HG03558 (cell line): ENCODE data around the gene ZNF19.
A peak's percentile ranks its signal among the peaks of the same experiment; 100 is the strongest.

ENCODE experiments used
- ATAC-seq: cut with Tn5 transposase; IDR thresholded peaks from one replicate; pipeline ENCODE4 v1.9.1; 2021; ENCODE audit warnings: moderate number of reproducible peaks; ENCODE audit not compliant: unreplicated experiment; ENCODE audit errors: extremely low read depth

ZNF19 gene

DNA sequence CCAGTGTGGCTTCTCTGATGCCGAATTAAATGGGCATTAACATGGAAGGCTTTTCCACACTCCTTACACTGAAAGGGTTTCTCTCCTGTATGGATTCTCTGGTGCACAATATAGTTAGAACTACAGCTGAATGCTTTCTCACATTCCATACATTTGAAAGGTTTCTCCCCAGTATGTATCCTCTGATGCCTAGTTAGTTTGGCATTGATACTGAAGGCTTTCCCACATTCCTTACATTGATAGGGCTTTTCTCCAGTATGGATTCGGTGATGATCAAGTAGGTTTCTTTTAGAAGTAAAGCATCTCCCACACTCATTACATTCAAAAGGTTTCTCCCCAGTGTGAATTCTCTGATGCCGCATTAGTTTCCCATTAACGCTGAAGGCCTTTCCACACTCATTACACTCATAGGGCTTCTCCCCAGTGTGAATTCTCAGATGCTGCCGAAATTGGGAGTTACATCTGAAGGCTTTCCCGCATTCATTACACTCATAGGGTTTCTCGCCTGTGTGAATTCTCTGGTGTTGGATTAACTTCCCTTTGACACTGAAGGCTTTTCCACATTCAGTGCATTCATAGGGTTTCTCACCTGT, 40.8 kb downstream of the ZNF19 start:
- no peak for ATAC-seq

DNA sequence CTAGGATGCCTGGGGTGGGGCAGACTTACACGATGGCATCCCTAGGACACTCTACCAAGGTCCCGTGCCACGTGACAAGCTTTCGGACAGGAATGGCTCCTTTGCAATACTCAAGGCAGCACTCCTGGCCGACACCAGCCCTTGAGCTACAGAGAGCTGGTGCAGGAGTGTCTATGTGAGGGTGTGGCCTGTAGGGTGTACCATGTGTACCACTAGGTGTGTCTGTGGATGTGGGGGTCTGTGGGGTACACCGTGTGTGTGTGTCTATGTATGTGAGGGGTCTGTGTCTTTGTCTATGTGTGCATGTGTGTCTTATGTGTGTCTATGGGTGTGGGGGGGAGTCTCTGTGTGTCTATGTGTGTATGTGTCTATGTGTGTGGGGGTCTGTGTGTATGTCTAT, 45.4 kb downstream of the ZNF19 start:
- ATAC-seq = no peak

DNA sequence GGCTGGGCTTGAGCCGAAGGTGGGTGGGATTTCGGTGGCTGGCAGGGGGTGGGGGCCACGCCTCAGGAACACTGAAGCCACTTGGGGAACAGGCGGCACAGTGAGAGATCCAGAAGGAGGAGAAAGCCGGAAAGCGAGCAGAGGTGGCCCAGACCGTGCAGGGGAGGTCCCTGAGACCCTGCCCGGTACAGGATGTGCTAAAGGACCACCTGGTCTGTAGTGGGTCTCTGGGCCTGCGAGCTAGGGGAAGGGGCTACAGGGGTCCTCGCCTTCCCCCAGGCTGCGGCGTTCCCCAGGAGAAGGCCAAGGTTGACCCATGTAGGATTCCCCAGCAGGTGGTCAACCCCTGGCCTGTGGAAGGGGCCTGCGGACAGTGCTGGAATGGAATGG, 47.1 kb downstream of the ZNF19 start, which contains the start of gene TLE7:
TSS of gene TLE7 (minus strand) at position 4 of the 390 bp plus-strand sequence. CDS start 8,730 bp downstream, outside the sequence.
- no peak for ATAC-seq

DNA sequence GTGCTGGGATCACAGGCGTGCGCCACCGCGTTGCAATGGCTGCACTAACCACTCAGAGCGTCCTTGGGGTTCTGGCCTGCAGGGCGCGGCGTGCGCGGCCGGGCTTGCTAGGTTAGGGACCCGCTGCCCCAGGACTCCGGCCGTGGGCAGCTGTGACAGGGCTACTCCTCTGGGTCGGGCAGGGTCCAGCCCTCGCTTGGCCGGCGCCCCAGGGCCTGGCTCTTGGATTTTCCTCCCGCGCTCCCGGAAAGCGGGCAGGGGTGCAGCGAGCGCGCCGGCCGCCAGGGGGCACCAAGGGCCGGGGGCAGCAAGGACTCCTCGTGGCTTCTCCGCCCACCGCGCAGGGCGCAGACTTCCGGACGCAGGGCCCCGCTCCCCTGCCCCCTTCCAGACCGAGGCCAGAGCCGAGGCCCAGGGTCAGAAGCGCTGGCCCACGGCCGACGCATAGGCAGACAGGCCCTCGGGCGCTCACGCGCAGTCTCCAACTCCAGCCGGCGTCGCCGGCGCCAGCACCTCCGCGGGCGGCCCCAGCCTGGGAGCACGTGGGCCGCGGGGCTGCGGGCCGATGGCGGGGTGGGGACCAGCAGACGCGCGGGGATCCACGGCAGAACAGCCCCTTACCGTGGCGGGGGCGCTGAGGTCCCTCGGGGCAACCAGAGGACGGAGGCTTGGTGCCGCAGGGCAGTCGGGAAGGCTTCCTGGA, 47.6 kb downstream of the ZNF19 start:
- ATAC-seq = no peak

DNA sequence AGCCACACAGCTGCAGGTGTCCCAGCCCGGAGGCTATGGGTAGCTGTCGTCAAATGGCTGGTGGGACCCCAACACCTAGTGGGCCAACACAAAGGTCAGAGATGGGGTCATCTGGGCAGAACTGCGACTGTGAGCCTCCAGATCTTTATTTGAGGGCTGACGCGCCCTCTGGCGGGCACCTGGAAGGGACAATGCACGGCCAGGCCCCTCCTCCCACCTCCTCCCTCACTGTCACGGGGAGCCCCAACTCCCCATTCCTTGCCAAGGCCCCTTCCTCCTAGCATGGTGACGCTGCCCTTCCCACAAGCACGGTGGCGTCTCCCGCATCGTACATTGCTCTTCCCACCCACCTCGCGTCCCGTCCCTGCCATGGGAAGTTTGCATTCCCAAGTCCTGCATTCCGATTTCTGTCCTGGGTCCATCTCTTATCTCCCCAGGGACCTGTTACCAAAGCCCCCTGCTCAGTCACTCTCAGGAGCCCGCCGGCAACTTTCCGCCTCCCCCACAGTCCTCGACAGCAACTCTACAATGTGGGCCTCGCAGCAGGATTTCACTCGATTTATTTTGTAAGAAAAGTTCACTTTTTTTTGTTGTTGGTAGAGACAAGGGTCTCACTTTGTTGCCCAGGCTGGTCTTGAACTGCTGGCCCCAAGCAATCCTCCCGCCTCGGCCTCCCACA, 48.3 kb downstream of the ZNF19 start:
- ATAC-seq = no peak

DNA sequence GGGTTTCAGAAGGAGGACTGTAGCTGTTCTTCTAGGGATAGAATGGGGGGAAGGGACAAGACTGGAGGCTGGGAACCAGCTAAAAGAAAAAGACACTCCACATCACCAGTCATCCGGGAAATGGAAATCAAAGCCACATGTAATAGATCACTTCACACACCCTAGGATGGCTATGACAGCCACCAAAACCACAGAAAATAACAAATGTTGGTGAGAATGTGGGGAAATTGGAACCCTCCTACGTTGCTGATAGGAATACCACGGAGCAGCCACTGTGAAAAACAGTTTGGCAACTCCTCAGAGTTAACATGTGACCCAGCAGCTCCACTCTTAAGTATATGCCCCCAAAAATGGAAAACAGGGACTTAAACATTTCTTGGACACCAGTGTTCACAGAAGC, 49.6 kb downstream of the ZNF19 start:
- no peak for ATAC-seq

DNA sequence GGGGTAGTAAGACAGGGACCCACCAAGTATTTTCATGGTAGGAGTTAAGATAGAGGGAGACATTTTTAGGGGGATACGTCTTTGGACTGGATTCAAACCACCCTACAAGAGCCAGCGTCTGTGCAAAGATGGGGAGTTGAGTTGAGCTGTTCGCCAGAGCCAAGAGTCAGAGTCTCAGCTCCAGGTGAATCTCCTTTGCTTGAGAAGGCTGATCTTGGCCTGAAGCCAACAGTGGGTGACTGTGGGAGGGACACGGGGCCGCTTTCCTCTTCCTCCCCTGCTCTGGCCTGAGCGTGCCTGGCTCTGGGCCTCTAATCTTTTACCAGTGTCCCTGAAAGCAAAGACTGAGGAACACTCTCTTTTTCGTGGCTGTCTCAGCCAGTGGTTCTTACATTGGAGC, 52.7 kb downstream of the ZNF19 start:
- ATAC-seq = no peak

DNA sequence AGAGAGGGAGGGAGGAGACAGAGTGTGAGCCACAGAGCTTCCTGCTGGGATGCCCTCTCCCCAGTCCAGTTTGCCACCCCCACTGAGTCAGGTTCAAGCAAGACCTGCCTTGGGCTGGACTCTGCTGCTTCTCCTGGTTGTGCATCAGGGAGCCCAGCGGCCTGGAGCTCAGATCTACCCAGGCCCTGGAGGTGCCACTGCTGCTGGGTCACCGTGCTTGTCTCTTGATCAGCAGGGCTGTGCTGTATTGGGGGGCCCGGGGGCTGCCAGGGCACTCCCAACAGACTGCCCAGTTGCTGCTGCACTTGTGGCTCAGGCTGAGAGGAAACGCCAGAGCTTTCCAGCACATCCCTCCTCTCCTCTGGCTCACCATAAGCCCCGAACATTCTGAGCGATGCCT, 56.2 kb downstream of the ZNF19 start:
- no peak for ATAC-seq

DNA sequence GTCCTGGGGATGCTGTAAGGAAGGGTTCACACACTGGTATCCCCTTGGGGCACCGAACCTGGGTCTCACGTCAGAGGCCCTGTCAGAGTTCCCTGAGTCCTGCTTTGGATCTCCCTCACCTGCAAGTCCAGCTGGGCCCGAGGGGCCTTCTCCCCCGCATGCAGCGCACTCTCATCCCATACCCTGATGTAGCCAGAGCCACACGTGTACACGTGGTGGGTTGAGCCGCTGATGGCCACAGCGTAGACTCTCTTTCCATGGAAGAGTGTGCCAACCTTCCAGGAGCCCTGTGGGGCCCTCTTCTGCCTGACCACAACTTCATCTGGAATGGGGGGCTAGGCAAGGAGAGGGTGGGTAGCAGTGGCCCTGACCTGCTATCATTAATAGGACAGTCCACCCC, 57.1 kb downstream of the ZNF19 start:
- ATAC-seq = no peak

DNA sequence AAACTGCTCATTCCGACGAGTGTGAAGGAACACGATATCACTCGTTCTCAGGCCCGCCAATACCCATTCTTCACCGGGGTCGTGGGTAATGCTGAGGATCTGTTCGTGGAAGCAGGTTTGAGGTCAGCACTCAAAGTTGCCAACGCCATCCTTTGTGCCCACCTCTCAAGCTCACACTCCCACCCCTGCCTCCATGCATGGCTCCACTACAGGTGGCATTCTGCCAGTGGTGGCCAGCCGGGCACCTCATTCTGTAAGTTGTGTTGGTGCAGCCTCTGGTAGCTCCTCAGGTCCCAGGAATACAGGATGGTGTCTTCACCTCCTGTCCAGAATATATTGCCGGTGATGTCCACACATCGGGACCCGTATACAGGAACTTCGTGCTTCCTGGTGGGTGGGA, 57.9 kb downstream of the ZNF19 start:
- ATAC-seq = no peak

DNA sequence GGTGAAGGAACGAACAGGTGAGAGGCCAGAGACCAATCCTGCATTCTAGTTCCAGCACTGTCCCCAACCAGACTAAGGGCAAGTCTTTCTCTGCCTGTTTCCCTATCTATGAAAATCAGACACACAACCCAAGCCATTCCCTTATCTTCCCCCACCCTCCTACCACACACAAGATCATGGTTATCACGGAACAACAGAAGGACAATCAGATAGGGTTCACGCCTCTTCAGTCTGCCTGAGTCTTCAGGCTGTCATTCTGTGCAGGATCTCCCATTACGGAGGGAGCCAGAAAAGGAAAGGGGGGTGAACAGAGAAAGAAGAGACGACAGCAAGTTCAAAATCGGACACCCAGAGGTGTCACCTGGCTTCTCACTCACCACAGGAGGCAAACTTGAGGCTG, 58.4 kb downstream of the ZNF19 start:
- ATAC-seq = no peak

DNA sequence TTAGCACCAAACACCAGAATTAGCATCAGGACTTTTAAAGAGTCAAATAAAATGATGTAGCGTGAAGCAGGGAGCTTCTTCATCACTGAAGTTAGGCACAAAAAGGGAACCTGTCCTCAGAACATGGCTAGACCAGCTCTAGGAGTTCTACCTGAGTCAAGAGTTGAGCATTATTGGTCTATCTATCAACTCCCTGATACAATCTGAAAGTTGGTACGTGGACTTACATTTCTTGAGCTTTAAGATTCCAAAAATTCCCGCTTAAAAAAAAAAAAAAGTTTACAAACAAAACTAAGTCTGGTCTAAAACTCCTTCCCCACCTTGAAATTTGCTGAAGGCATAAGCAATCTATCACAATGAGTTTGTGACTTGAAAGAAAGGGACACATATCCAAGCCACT, 59.5 kb downstream of the ZNF19 start:
- no peak for ATAC-seq

DNA sequence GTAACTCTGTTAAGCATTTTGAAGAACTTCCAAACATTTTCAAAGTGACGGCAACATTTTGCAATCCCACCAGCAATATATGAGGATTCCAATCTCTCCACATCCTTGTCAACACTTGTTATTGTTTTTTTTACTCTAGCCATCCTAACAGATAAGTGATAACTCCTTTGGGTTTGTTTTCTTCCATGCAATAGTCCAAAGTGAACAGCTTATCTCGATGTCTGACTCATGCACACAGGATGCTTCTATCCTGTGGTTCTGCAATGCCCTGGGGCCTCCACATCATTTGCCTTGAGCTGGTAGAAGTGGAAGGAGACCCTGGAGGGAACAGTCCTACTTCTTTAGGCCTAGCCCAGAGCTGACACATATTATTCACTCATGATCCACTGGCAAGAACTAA, 60.2 kb downstream of the ZNF19 start:
- no peak for ATAC-seq

DNA sequence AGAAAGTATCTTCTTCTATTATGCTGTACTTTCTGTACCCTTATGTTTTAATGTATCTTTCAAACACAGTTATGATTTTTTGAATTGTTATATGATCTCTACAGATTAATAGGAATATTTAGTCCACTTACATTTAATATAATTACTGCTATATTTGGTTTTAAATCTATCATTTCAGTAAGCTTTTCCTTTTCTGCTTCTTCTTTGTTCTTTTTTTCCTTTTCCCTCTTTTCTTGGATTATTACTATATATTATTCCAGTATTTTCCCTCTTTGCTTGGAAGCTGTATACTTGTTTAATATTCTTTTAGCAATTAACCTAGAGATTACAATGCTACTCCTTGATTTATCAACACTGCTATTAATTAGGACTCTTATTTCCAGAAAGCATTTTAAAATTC, 60.7 kb downstream of the ZNF19 start:
- no peak for ATAC-seq

DNA sequence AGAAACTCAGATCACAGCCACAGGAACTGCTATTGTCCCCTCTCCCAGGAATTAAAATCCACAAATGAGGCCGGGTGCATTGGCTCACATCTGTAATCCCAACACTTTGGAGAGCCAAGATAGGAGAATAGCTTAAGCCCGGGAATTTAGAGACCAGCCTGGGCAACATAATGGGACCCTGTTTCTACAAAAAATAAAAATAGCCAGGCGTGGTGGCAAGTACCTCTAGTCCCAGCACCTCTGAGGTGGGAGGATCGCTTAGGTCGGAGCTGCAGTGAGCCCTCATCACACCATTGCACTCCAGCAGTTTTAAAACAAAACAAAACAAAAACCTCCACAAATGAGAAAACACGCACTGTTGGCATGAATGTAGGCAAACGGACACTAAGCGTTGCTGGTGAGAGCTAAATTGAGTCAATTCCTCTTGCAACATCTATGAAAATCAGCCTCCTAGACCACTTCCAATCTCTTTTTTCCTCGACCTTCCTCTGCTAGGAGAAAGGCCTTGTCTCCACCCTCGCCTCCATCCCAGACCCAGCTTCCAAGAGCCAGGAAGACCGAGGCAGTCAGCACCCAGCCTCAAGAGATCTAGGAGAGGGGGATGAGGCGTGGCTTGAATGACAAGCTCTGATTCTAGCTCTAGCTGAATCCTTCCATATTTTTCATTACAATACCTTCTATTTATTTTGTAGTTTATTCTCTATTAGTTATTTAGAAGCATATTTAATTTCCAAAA, 62.1 kb downstream of the ZNF19 start:
- ATAC-seq = no peak

DNA sequence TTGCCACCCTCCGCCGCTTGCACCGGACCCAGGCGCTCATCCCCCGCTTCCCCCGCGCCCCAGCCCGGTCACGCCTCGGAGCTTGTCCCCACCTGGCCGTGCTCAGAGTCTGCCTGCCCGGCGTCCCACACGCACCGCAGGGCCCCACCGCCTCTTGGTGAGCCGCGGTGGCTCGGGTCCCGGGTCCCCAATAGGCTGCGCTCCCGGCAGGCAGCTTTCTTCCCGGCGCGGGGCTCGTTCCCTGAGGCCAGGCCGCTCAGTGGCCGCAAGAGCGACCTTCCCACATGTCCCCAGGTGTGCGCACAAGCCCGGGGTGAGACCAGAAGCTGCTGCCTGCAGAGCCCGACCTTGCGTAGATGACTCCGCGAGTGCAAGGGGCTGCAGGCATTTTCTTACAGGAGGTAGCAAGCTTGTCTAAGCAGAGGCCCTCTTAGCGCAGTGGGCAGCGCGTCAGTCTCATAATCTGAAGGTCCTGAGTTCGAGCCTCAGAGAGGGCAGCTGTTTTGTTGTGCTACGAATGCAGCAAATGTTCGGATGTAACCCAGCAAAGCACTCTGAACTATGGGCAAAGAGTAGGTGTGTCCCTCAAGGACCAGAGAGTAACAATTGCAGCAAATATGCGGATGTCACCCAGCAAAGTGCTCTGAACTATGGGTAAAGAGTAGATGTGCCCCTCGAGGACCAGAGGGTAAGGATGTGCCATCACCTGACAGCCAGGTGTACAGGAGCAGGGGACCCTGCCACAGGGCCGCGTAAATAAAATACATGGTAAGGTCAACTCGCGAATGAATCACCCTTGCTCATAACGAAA, 62.9 kb downstream of the ZNF19 start:
- ATAC-seq = peak; percentile 44

DNA sequence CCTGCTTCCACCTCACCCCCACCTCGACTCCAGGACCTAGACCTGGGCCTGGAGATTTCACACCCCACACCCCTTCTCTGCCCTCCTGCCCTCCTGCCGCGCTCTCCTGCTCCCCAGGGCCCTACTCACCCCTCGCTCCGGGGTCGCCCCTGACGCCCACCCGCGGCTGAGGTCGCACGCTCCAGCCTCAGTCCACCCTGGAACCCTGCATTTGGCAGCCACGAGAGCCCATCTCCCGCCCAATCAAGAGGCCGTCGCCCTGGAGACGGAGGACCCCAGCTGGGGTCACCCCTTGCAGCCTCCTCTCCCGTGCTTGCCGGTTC, 63.4 kb downstream of the ZNF19 start:
- ATAC-seq = no peak

DNA sequence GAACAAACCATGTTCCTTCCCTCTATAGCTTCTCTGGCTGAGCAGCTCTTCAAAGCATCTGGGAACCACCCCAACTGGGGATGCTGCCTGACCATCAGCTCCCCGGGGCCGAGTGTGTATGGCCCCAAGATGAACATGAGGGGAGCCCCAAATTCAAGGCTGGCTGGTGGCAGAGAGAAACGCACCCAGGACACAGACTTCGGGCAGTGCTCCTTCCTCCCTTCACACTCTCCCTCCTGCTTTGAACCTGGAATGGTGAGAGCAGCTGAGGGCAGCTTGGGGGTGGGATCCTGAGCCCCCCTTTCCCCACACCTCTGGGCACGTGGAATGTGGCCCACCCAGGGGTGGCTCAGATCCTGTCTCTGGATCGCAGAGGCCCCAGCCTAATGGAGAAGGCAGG, 64.5 kb downstream of the ZNF19 start:
- no peak for ATAC-seq

DNA sequence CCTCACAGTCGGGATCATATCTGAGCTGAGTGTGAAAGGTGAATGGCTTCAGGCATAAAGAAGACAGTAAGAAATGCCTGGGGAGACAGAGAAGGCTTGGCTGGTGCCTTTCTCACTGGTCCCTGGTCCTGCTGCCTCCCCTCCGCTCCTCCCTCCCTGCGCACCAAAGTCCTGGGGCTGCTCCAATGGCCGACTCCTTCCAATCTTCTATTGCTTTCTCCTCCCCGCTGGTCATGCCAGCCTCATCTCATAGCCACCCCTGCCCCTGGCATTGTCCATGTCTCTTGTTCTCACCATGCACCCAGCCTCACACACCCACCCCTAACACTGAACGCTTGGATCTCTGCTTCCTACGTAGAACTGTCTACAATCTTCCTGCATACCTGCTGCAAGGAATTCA, 65.3 kb downstream of the ZNF19 start:
- ATAC-seq = no peak
